HepG2 (cell line): ENCODE measurements around the gene IL32.

ENCODE experiments used
- ARNTL ChIP-seq: sonication (generic); formaldehyde crosslinking; IDR thresholded peaks from 2 replicates; pipeline ENCODE4 v1.4.0; 2020; ENCODE audit warnings: mild to moderate bottlenecking, missing genetic modification reagents
- CEBPB ChIP-seq: IDR thresholded peaks from 2 replicates; pipeline ENCODE4 v1.6.1; 2011; ENCODE audit warnings: low read depth, low read length, improper control_type of control experiment, borderline replicate concordance
- CHCHD3 ChIP-seq: sonication (generic); formaldehyde crosslinking; IDR thresholded peaks from 2 replicates; pipeline ENCODE4 v1.8.0; 2022; ENCODE audit warnings: mild to moderate bottlenecking, missing genetic modification reagents, moderate library complexity
- HDAC2 ChIP-seq: sonication (generic); formaldehyde crosslinking; IDR thresholded peaks from 2 replicates; pipeline ENCODE4 v1.4.0; 2020; ENCODE audit warnings: missing genetic modification reagents
- KDM1A ChIP-seq: IDR thresholded peaks from 2 replicates; pipeline ENCODE4 v1.6.1; 2016; ENCODE audit warnings: missing compliant biosample characterization
- PHF20 ChIP-seq: sonication (generic); formaldehyde crosslinking; IDR thresholded peaks from 2 replicates; pipeline ENCODE4 v1.5.0; 2020; ENCODE audit warnings: mild to moderate bottlenecking, missing genetic modification reagents
- PITX1 ChIP-seq: sonication (generic); formaldehyde crosslinking; IDR thresholded peaks from 2 replicates; pipeline ENCODE4 v1.5.1; 2020; ENCODE audit warnings: mild to moderate bottlenecking, missing genetic modification reagents
- SMAD3 ChIP-seq: sonication (generic); formaldehyde crosslinking; IDR thresholded peaks from 2 replicates; pipeline ENCODE4 v1.4.0; 2020; ENCODE audit warnings: missing genetic modification reagents
- ZNF124 ChIP-seq: sonication (generic); formaldehyde crosslinking; IDR thresholded peaks from 2 replicates; pipeline ENCODE4 v1.4.0; 2020; ENCODE audit warnings: missing genetic modification reagents
- TF ChIP-seq, protein P1 (sequence below): sonication (generic); formaldehyde crosslinking; IDR thresholded peaks from 2 replicates; pipeline ENCODE4 v1.8.1; 2022; ENCODE audit warnings: low read depth, mild to moderate bottlenecking, missing genetic modification reagents
- TF ChIP-seq, protein P2 (sequence below): sonication (generic); formaldehyde crosslinking; IDR thresholded peaks from 2 replicates; pipeline ENCODE4 v1.5.0; 2020; ENCODE audit warnings: mild to moderate bottlenecking, missing genetic modification reagents, moderate library complexity
- TF ChIP-seq, protein P3 (sequence below): sonication (generic); formaldehyde crosslinking; IDR thresholded peaks from 2 replicates; pipeline ENCODE4 v1.9.0; 2021; ENCODE audit warnings: missing genetic modification reagents, borderline replicate concordance

- TF ChIP-seq, protein P1, sequence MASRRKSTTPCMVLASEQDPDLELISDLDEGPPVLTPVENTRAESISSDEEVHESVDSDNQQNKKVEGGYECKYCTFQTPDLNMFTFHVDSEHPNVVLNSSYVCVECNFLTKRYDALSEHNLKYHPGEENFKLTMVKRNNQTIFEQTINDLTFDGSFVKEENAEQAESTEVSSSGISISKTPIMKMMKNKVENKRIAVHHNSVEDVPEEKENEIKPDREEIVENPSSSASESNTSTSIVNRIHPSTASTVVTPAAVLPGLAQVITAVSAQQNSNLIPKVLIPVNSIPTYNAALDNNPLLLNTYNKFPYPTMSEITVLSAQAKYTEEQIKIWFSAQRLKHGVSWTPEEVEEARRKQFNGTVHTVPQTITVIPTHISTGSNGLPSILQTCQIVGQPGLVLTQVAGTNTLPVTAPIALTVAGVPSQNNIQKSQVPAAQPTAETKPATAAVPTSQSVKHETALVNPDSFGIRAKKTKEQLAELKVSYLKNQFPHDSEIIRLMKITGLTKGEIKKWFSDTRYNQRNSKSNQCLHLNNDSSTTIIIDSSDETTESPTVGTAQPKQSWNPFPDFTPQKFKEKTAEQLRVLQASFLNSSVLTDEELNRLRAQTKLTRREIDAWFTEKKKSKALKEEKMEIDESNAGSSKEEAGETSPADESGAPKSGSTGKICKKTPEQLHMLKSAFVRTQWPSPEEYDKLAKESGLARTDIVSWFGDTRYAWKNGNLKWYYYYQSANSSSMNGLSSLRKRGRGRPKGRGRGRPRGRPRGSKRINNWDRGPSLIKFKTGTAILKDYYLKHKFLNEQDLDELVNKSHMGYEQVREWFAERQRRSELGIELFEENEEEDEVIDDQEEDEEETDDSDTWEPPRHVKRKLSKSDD (CRISPR knock-in tag): no peak
- no peak for TF ChIP-seq PITX1 (CRISPR knock-in tag)
- no peak for TF ChIP-seq ARNTL (CRISPR knock-in tag)
- TF ChIP-seq HDAC2 (CRISPR knock-in tag): no peak
- TF ChIP-seq, protein P2, sequence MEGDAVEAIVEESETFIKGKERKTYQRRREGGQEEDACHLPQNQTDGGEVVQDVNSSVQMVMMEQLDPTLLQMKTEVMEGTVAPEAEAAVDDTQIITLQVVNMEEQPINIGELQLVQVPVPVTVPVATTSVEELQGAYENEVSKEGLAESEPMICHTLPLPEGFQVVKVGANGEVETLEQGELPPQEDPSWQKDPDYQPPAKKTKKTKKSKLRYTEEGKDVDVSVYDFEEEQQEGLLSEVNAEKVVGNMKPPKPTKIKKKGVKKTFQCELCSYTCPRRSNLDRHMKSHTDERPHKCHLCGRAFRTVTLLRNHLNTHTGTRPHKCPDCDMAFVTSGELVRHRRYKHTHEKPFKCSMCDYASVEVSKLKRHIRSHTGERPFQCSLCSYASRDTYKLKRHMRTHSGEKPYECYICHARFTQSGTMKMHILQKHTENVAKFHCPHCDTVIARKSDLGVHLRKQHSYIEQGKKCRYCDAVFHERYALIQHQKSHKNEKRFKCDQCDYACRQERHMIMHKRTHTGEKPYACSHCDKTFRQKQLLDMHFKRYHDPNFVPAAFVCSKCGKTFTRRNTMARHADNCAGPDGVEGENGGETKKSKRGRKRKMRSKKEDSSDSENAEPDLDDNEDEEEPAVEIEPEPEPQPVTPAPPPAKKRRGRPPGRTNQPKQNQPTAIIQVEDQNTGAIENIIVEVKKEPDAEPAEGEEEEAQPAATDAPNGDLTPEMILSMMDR (CRISPR knock-in tag): no peak
- TF ChIP-seq, protein P3, sequence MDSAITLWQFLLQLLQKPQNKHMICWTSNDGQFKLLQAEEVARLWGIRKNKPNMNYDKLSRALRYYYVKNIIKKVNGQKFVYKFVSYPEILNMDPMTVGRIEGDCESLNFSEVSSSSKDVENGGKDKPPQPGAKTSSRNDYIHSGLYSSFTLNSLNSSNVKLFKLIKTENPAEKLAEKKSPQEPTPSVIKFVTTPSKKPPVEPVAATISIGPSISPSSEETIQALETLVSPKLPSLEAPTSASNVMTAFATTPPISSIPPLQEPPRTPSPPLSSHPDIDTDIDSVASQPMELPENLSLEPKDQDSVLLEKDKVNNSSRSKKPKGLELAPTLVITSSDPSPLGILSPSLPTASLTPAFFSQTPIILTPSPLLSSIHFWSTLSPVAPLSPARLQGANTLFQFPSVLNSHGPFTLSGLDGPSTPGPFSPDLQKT (CRISPR knock-in tag): no peak
- TF ChIP-seq ZNF124 (CRISPR knock-in tag): no peak
- TF ChIP-seq SMAD3: no peak
- no peak for TF ChIP-seq KDM1A (CRISPR knock-in tag)
- no peak for TF ChIP-seq CHCHD3 (CRISPR knock-in tag)
- no peak for TF ChIP-seq PHF20 (CRISPR knock-in tag)
- no peak for TF ChIP-seq CEBPB
Observed at GRCh38 chr16:3075523-3075915, 10.1 kb downstream of the IL32 start.
